BE2C (cell line): ENCODE measurements around the gene DTNB.

Experiments
- DNase-seq: peaks from one replicate; pipeline ENCODE4 v3.0.0-alpha.2; 2020
- H3K27me3 ChIP-seq: fragments of 250-450 bp; sonication (Bioruptor Pico); 2 replicates; pipeline ENCODE4 v1.5.1; 2020; ENCODE audit warnings: mild to moderate bottlenecking
- H3K36me3 ChIP-seq: fragments of 250-450 bp; sonication (Bioruptor Pico); 2 replicates; pipeline ENCODE4 v1.5.1; 2020; ENCODE audit warnings: mild to moderate bottlenecking
- H3K4me1 ChIP-seq: fragments of 250-450 bp; sonication (Bioruptor Pico); 2 replicates; pipeline ENCODE4 v1.5.1; 2020
- H3K4me3 ChIP-seq: 2 replicates; pipeline ENCODE4 v1.5.1; 2011; ENCODE audit warnings: low read depth, low read length
- H3K9me3 ChIP-seq: fragments of 250-450 bp; sonication (Bioruptor Pico); 2 replicates; pipeline ENCODE4 v1.5.1; 2020
- TF ChIP-seq, protein P1 (sequence below): IDR thresholded peaks from 2 replicates; pipeline ENCODE4 v1.5.1; 2012; ENCODE audit warnings: mild to moderate bottlenecking, low read depth, low read length

The DTNB gene

DNA sequence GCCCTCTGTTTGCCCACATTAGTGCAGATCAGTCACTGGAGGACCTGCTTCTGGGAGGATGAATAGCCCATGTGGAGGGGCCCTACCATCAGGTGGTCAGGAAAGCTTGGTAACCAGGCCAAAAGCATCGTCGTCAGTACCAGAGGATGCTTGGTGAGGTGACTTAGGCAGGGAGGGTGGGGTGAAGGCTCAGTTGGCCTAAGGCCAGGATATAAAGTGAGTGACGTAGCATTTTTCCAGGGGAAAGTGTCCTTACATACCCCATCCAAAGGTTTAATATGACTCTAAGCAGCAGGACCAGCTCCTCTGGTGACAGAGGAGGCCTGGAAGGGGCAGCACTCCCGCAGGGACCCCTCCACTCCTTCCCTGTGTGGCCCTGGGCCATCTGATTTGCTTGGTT is 303.9 kb downstream of the DTNB start:
- no peaks in the 10 kb centered on the region for H3K9me3 ChIP-seq
- no peak overlapping the region for H3K4me3 ChIP-seq
- H3K27me3 ChIP-seq = no peaks in the 10 kb centered on the region
- H3K36me3 ChIP-seq = no peaks in the 10 kb centered on the region
- TF ChIP-seq, protein P1, sequence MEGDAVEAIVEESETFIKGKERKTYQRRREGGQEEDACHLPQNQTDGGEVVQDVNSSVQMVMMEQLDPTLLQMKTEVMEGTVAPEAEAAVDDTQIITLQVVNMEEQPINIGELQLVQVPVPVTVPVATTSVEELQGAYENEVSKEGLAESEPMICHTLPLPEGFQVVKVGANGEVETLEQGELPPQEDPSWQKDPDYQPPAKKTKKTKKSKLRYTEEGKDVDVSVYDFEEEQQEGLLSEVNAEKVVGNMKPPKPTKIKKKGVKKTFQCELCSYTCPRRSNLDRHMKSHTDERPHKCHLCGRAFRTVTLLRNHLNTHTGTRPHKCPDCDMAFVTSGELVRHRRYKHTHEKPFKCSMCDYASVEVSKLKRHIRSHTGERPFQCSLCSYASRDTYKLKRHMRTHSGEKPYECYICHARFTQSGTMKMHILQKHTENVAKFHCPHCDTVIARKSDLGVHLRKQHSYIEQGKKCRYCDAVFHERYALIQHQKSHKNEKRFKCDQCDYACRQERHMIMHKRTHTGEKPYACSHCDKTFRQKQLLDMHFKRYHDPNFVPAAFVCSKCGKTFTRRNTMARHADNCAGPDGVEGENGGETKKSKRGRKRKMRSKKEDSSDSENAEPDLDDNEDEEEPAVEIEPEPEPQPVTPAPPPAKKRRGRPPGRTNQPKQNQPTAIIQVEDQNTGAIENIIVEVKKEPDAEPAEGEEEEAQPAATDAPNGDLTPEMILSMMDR = no peak
- no peak for DNase-seq
- H3K4me1 ChIP-seq = no peaks in the 10 kb centered on the region; the same call in 1 of the 2 replicates

DNA sequence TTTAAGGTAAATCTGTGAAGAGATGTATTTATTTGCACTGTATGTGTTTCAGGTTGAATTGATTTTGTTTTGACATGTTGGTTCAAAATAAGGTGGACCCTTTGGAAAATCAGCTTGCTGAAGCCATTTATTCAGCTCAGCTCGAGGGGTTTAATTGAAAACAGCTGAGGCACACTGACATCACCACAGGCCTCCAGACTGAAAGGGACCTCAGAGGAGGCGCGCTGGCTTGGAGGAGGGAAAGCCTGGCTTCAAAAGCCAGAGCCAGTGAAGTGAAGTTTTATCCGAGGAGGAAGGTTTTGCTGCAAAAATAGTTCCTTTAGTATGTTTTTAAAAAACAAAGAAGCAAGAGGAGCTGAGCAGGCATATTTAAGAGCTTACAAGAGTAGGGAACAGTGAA is 304.7 kb downstream of the DTNB start:
- no peaks in the 10 kb centered on the region for H3K9me3 ChIP-seq
- H3K36me3 ChIP-seq = no peaks in the 10 kb centered on the region
- H3K4me3 ChIP-seq = no peak overlapping the region
- TF ChIP-seq, protein P1 = no peak
- no peaks in the 10 kb centered on the region for H3K27me3 ChIP-seq
- no peak for DNase-seq
- no peaks in the 10 kb centered on the region; the same call in 1 of the 2 replicates for H3K4me1 ChIP-seq

DNA sequence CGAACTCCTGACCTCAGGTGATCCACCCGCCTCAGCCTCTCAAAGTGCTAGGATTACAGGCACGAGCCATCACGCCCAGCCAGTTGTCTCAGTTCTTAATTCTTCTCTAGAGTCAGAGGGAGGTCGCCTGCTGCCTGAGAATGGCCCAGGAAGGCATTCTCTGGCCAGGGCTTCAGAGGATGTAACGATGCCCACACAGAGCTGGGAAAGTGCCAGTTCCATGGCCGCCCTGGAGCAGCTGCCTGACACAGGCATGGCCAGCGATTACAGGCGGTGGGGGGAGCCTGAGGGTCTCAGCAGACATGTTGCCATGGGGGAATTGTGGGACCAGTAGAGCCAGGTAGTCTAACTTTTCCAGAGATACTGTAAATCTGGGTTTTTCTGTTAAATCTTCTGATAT is 306.1 kb downstream of the DTNB start:
- H3K4me3 ChIP-seq = no peak overlapping the region
- no peaks in the 10 kb centered on the region for H3K36me3 ChIP-seq
- no peaks in the 10 kb centered on the region for H3K27me3 ChIP-seq
- no peak for DNase-seq
- H3K4me1 ChIP-seq = no peaks in the 10 kb centered on the region
- TF ChIP-seq, protein P1 = no peak
- no peaks in the 10 kb centered on the region for H3K9me3 ChIP-seq

DNA sequence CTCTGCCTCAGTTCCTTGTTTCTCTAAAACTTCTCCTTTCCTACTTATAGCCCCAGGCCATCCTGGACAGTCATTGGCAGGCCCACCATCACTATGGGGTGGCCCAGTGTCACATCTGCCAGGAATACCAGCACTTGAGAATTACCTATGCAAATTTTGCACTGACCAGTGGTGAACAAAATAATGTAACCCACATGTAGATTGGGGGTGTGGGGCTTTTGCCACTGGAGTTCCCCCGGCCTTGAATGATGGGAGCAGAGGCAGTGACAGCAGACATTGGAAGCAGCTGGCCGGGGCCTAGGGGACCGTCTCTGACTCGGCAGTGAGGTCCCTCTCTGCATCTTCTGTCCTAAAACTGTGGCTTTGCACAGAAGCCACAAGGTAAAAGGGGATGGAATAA is 306.7 kb downstream of the DTNB start:
- Histone ChIP-seq H3K9me3 (no peaks in the 10 kb centered on the region), H3K36me3 (no peaks in the 10 kb centered on the region), H3K27me3 (no peaks in the 10 kb centered on the region), H3K4me1 (no peaks in the 10 kb centered on the region), H3K4me3 (no peak overlapping the region)
- no peak for DNase-seq
- TF ChIP-seq, protein P1 = no peak

DNA sequence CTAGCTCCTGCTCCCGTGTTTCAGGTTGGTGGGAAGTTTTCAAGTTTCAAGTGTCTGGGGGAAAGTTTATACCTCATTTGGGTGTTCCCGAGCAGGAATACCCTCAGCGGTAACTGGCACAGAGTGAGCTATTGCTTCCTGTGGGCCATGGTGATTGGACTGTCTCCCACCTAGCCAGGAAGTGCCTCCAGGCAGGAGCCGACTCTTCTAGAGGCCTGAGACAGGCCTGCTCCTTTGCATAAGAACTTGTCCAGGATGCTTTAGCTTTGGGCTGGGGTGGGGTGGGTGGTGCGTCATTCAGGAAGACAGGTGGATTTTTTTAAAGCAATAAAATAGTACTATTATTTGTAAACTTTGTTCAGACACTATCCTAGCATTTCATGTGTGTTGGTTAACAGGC is 308.1 kb downstream of the DTNB start:
- no peaks in the 10 kb centered on the region for H3K9me3 ChIP-seq
- TF ChIP-seq, protein P1 = no peak
- H3K36me3 ChIP-seq = no peaks in the 10 kb centered on the region

DNA sequence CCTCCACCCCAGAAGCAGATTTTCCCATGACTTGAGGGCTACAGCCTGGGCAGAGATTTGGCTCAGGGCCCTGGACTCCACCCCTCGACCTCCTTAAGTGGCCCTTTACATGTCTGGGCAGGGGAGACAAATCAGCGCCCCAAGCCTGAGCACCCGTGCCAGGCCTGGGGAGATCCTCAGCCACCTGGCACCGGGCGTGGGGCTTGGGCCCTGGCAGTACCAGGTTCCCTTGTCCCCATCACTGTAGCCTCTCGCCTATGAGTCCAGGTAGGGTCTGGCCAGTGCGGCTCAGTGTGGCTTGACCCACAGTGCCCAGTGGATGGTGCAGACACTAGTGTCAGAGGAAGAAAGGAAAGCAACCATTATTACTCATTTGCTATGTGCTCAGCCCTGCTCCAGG is 309.6 kb downstream of the DTNB start:
- no peak overlapping the region for H3K4me3 ChIP-seq
- no peaks in the 10 kb centered on the region for H3K27me3 ChIP-seq
- H3K36me3 ChIP-seq = no peaks in the 10 kb centered on the region
- no peaks in the 10 kb centered on the region for H3K4me1 ChIP-seq
- H3K9me3 ChIP-seq = no peaks in the 10 kb centered on the region
- DNase-seq = no peak
- TF ChIP-seq, protein P1 = no peak

More for the DNA sequence above, 308.1 kb downstream of the DTNB start:
- Histone ChIP-seq H3K27me3 (no peaks in the 10 kb centered on the region), H3K4me1 (no peaks in the 10 kb centered on the region), H3K4me3 (no peak overlapping the region)
- DNase-seq = no peak
